ENCODE results near the gene BRI3.

The BRI3 gene, protein sequence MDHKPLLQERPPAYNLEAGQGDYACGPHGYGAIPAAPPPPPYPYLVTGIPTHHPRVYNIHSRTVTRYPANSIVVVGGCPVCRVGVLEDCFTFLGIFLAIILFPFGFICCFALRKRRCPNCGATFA

DNA sequence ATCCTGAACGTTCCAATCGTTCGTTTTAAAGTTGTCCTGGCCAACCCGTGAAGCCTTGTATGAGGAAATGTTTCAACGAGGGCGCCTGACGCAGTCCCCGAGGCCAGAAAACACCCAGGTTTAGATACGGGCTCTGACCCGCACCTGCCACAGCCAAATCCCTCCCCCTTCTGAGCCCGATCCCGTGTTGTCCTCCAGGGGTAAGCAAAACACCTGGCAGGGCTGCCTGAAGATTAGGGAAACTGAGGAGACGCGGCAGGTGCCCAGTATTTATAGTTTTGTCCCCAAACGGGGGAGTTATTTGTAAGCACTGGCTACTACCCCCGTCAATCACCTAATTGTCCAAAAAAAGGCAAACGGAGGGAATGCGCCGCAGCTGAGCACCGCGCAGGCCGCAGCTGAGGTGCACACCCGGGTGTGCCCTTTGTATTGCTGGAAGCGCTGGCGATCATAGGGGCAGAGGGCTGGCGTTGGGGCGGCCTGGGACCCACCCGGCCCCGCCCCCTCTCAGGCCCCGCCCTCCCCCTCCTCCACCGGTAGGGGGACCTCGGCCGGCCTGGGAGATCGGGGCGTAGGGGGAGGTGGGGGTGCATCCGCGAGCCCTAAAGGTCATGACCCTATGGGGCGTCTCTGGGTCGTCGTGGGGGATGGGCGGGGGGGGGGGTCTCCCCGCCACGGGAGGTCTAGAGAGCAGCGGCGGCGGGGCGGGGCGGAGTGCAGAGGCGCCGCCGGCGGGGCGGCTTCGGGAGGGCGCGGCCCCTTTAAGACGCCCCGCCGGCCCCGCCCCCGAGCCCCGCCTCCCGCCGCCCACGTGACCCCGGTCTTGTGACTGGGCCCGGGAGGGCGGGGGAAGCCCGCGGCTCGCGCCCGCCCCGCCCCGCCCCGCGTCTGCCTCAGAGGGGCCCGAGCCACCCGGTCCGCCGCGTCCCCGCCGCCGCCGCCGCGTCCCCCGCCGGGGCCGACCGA, at the start of gene BRI3:
Gene BRI3, plus strand, starts transcription at position 896 of the 966 bp plus-strand sequence. CDS start 110 bp downstream, outside the sequence.
- no peak for TF ChIP-seq GATA1 (IDR thresholded peaks at IDR 0.05; ENCODE audit: low read depth, low read length)
- TF ChIP-seq POLR2A (IDR thresholded peaks at IDR 0.05; ENCODE audit: low read length): peak; percentile 83
- peak; percentile 94 to 96 for DNase-seq

DNA sequence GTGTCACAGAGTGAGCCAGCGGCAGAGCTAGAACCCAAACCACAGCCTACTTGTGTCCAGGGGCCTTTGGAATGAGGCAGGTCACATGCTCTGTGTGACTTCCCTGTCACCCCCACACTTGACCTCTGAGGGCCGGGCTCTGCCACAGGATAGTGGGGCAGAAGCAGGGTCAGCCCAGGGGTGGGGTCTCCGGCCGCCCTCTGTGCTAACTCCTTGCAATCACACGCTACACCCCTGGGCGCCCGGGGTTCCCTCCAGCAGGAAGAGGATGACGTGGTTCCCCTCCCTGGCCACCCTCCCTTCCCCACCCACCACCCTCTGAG, 49.3 kb upstream of the BRI3 start:
- DNase-seq: no peak
- TF ChIP-seq GATA1 (IDR thresholded peaks at IDR 0.05; ENCODE audit: low read depth, low read length) (no peak), POLR2A (IDR thresholded peaks at IDR 0.05; ENCODE audit: low read length) (no peak)

DNA sequence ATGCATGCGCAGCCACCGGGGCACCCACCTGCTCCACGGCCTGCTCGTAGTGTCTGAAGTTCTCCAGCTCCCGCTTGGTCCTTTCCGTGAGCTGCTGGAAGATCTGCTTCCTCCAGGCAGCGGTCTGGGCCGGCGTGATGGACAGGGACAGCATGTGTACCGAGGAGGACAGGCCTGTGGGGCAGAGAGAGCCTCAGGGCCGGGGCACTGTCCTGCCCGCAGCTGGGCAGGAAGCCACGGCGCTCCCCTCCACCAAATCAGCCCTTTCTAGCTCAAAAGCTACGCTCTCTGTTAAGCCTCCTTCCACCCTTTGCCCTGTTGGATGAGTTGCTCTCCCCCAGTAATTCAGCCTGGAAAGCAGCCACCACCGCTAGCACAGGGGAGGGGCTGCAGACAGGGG, 48.7 kb upstream of the BRI3 start:
- TF ChIP-seq GATA1 (IDR thresholded peaks at IDR 0.05; ENCODE audit: low read depth, low read length) (no peak), POLR2A (IDR thresholded peaks at IDR 0.05; ENCODE audit: low read length) (no peak)
- no peak for DNase-seq

DNA sequence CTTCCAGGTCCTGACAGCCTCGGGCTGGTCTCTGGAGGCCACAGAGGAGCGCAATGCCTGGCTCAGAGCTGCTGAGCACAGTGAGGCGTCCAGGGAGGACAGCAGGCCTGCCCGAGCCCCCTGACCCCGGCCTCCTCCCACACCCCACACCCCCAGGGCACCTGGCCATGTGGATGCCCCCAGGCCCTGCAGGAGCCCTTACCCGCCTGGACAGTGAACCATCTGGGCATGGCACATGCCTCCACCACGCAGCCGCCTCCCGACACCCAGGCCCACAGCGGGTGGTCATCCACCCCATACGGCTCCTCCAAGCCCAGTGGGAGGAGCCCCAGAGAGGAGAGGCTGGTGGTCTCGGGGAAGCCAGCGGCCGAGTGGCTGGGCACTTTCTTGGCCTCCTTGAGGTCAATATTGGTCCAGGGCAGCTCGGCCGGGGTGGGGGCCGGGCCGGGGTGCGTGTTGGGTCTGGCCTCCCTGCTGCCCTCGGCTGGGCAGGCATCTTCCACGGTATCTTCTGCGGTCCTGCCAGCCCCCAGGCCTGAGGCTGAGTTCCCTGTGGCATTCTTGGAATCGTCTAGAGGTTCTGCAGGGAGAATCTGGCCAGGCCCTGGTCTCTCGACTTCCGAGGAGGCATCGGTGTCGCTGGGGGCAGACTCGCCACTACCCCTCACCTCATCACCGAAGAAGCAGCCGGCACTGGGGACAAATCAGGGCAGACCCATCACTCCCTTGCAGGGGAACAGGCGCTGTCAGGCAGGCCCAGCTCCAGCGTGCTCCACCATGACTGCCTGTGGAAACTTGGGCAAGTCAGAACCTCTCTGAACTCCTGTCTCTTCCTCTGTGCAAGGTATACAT, 48.0 kb upstream of the BRI3 start:
- no peak for TF ChIP-seq GATA1 (IDR thresholded peaks at IDR 0.05; ENCODE audit: low read depth, low read length)
- TF ChIP-seq POLR2A (IDR thresholded peaks at IDR 0.05; ENCODE audit: low read length): no peak
- no peak for DNase-seq

DNA sequence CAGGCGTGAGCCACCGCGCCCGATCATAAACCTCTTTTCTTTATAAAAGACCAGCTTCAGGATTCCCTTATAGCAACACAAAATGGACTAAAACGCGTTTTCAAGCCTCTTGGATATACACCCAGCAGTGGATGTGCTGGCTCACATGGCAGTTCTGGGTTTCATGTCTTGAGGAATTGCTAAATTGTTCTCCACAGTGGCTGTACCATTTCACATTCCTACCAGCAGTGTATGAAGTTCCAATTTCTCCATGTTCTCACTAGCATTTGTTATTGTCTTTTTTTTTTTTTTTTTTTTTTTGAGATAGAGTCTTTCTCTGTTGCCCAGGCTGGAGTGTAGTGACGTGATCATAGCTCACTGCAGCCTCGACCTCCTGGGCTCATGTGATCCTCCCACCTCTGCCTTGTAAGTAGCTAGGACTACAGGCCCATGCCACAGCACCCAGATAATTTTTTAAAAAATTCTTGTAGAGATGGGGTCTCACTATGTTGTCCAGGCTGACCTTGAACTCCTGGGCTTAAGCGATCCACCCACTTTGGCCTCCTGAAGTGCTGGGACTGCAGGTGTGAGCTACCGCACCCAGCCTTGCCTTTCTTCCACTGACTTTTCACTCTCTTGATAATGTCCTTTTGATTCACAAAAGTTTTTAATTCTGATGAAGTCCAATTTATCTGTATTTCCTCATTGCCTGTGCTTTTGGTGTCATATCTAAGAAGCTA, 46.9 kb upstream of the BRI3 start:
- TF ChIP-seq POLR2A (IDR thresholded peaks at IDR 0.05; ENCODE audit: low read length): no peak
- TF ChIP-seq GATA1 (IDR thresholded peaks at IDR 0.05; ENCODE audit: low read depth, low read length): no peak
- no peak for DNase-seq

DNA sequence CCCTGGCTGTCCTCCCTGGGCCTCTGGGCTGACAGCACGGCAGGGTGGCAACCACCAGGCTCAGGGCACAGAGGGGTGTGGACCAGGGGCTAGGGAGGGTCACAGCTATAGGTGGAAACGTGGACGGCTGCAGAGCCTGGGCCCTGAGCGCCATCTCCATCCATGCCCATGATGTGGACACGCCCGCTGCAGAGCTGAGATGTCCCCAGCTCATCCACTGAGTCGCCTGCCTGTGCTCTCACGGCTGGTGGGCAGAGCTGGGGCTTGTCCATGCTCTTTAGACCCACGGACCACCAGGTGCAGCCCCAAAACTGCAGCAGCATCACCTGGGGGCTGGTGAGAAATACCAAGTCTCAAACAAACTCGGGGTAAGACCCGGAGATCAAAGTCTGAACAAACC, 45.6 kb upstream of the BRI3 start:
- TF ChIP-seq POLR2A (IDR thresholded peaks at IDR 0.05; ENCODE audit: low read length) (no peak), GATA1 (IDR thresholded peaks at IDR 0.05; ENCODE audit: low read depth, low read length) (no peak)
- no peak for DNase-seq

DNA sequence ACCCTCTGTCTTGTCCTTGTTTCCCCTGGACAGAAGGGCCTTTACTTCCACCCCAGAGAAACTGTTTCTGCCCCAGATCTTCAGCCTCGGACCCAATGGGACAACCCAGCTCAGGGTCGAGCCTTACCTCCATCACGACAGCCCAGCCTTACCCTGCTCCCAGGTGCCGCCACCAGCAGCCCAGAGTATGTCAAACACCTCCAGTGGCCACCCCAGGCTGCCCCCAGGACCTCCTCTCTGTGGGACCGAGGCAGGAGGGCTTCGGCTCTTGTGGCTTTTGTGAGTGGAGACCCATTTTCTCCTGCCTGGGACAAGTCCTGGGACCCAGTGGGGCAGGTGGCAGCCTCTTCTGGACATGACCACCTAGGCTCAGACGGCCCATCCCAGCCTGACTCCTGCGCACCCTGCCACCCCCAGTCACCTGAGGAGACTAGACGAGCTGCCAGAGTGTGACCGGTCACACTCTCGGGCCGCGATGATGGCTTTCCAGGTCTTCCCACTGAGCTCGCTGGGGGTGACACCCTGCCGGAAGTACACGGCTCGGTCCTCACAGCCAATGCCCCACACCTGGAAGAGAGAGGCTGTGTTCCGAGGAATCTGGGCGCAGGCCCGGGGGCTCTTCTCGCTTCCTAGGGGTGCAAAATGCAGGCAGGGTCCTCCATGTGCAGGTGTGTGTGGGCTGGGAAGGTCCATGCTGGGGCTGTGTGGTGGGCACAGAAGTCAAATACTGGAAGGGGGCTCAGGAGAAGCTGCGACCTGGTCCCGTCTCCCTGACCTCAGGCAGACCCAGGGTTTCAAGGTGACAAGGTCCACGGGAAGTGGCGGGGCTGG, 44.9 kb upstream of the BRI3 start:
- DNase-seq: no peak
- TF ChIP-seq POLR2A (IDR thresholded peaks at IDR 0.05; ENCODE audit: low read length) (no peak), GATA1 (IDR thresholded peaks at IDR 0.05; ENCODE audit: low read depth, low read length) (no peak)

DNA sequence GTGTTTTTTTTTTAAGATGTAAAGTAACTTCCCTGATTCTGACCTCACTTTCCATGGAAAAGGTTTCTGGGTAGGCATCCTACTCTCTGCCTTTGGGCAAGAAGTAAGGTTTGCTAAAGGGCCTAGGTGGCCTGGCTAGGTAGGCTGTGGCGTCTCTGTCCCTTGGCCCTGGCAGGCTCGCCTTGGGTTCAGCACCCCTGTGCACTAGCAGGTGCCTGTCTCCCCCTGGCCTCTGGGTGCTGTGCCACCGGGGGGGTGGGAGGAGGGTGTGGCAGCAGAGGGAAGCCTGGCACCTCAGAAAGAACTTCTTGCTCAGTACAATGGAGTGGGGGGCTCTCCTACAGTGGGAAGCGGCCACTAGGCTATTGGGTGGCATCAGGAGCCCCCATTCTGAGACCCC, 43.4 kb upstream of the BRI3 start:
- no peak for TF ChIP-seq GATA1 (IDR thresholded peaks at IDR 0.05; ENCODE audit: low read depth, low read length)
- TF ChIP-seq POLR2A (IDR thresholded peaks at IDR 0.05; ENCODE audit: low read length): no peak
- no peak for DNase-seq

DNA sequence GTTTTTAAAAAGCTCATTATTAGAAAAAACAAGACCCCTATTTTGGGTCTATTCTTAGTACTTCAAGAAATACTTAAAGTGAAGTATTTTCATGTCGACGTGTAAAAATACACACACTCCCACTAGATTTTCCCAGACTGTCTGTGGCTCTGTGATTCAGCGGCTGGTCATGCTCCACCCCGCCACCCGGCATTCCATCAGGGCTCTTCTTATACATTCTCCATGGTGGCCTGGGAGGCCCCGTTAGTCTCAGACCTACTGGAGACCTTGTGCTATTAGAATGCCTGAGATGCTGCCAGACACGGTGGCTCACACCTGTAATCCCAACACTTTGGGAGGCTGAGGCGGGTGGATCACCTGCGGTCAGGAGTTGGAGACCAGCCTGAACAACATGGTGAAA, 42.5 kb upstream of the BRI3 start:
- TF ChIP-seq GATA1 (IDR thresholded peaks at IDR 0.05; ENCODE audit: low read depth, low read length) (no peak), POLR2A (IDR thresholded peaks at IDR 0.05; ENCODE audit: low read length) (no peak)
- no peak for DNase-seq

DNA sequence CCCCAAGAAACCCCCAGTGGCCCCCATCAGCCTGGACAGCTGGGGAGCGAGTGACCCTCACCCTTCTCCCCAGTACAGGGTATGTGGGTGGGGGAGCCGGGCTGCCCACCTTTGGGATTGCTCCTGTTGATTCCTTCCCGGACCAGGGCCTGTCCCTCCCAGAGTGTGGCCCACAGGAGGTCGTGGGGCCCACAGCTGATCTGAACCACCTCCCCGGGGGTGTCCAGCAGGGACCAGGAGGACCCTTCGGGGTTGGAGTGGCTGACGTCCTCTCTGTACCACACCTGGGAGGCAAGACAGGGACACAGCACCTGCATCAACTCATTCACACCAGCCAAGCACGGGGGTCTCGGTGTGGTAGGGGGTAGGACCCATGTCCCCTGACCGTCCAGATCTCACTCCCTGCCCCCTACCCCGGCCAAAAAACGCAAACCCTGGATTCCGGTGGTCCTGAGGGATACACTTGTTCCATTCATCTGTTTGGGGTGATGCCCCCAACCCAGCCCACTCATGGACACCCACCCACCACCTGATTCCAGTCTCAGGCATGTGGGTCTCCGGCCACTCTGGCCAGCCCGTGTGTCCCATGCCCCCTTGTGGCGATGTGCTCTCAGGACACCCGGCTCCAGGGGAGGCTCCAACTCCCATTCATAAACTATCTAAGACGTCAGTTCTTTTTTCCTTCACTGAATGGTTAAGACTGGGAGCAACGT, 40.4 kb upstream of the BRI3 start:
- DNase-seq: peak; percentile 34 to 52
- TF ChIP-seq GATA1 (IDR thresholded peaks at IDR 0.05; ENCODE audit: low read depth, low read length) (no peak), POLR2A (IDR thresholded peaks at IDR 0.05; ENCODE audit: low read length) (no peak)

DNA sequence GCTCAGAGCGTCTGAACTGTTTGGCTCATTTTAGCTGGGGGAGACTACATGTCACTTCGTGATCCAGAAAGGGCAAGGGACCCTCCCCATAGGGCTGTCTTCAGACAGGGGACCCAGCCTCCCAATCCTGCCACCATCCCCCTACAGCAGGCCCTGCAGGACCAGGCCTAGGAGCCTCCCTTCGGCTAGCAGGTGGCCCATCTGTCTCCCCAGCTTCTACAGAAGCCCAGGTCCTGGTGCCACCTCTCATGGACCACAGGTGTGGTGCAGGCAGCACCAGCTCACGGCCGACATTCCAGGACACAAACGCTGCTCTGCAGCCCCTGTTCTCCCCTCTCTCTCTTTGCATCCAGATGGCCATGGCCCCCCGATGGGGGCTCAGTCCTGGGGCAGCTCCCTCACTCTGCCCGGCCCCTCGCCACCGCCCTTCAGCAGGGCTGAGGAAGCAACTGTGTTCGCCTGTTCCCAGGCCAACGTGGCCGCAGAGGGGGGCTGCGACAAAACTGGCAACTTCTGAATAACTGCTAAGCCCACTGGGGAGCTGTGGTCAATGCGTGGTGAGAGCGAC, 39.7 kb upstream of the BRI3 start:
- no peak for TF ChIP-seq POLR2A (IDR thresholded peaks at IDR 0.05; ENCODE audit: low read length)
- no peak for DNase-seq

DNA sequence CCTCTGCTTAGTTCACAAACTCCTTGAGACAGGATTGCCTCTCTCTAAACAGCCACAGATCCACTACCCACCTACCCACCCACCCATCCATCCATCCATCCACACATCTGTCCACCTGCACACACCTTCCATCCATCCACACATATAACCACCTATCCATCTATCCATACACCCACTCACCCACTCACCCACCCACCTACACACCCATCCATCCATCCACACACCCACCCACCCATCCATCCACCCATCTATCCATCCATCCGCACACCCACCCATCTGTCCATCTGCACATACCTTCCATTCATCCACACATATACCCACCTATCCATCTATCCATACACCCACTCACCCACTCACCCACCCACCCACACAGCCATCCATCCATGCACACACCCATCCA, 39.1 kb upstream of the BRI3 start:
- TF ChIP-seq GATA1 (IDR thresholded peaks at IDR 0.05; ENCODE audit: low read depth, low read length) (no peak), POLR2A (IDR thresholded peaks at IDR 0.05; ENCODE audit: low read length) (no peak)
- no peak for DNase-seq

All from erythroblast (primary cell).